ENCODE results near the gene AREG. TPM values are rescaled to one million over a fixed set of nuclear protein-coding genes. Genes with fewer than 3 reads are reported as not detected.

The AREG gene
- total RNA-seq, 4 donors from 2014 or later: 13.0 to 40.6 (median 26.2) TPM

DNA sequence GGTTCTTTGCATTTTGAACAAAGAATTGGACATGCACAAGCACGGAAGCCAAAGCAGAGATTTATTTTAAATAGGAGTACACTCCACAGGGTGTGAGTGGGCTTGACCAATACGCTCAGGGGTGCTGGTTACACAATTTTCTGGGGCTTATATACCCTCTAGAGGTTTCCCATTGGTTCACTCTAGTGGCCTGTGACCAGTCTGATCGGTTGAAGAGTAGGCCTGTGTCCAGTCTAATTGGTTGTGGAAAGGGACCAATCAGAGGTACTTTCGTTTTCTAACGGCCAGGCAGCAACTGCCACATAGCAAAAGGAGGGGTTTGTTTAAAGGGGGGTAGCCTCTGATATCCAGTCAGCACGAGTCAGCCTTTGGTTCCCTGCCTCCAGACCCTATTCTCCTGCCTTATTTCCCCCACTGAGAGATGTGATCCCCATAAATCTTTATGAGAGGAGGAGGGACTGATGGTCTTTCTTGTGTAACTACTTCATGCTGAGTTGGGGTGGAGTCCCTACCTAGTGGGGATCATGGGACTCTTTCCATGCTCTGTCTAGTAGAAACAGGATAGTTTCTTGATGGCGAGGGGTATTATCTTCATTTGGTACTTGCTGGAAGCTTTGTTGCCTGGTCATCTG, 11.3 kb upstream of the AREG start:
- no peaks in the 10 kb centered on the region for H3K27me3 ChIP-seq
- H3K27ac ChIP-seq: no peak overlapping the region
- TF ChIP-seq POLR2A (IDR thresholded peaks at IDR 0.05) (no peak), POLR2AphosphoS5 (IDR thresholded peaks at IDR 0.05) (no peak), EP300 (IDR thresholded peaks at IDR 0.05) (no peak)
- TF ChIP-seq, protein P1, sequence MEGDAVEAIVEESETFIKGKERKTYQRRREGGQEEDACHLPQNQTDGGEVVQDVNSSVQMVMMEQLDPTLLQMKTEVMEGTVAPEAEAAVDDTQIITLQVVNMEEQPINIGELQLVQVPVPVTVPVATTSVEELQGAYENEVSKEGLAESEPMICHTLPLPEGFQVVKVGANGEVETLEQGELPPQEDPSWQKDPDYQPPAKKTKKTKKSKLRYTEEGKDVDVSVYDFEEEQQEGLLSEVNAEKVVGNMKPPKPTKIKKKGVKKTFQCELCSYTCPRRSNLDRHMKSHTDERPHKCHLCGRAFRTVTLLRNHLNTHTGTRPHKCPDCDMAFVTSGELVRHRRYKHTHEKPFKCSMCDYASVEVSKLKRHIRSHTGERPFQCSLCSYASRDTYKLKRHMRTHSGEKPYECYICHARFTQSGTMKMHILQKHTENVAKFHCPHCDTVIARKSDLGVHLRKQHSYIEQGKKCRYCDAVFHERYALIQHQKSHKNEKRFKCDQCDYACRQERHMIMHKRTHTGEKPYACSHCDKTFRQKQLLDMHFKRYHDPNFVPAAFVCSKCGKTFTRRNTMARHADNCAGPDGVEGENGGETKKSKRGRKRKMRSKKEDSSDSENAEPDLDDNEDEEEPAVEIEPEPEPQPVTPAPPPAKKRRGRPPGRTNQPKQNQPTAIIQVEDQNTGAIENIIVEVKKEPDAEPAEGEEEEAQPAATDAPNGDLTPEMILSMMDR (IDR thresholded peaks at IDR 0.05): no peak
- DNase-seq (ENCODE audit: low spot score in 2 of 2): no peak
- H3K36me3 ChIP-seq: no peaks in the 10 kb centered on the region
- no peaks in the 10 kb centered on the region for H3K9me3 ChIP-seq
- 76% methylated on average over 7 of the region's 7 CpGs for WGBS
- no peak overlapping the region for H3K4me3 ChIP-seq
- no peaks in the 10 kb centered on the region for H3K4me1 ChIP-seq

DNA sequence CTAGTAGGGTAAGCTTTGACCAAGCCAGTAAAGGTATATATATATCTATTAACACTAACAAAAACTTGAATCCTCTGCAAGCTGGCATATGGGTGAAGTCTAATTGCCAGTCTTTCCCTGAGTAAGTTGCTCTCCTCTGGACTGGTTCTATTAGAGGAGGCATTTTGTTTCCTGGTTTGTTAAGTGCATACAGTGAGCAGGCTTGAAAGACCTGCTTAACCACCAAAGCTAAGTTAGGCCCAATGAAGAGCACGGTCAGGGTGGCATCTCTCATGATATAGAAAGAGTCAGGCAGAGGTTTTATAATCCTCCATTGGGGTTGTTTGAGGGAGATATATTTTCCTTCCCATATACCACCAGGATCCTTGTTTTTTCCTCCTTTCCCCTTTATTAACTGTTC, 9.6 kb upstream of the AREG start:
- TF ChIP-seq, protein P1 (IDR thresholded peaks at IDR 0.05): no peak
- TF ChIP-seq EP300 (IDR thresholded peaks at IDR 0.05) (no peak), POLR2A (IDR thresholded peaks at IDR 0.05) (no peak), POLR2AphosphoS5 (IDR thresholded peaks at IDR 0.05) (no peak)
- H3K27ac ChIP-seq: no peak overlapping the region
- no peaks in the 10 kb centered on the region for H3K27me3 ChIP-seq
- H3K9me3 ChIP-seq: no peaks in the 10 kb centered on the region
- no peak overlapping the region for H3K4me3 ChIP-seq
- no peaks in the 10 kb centered on the region for H3K4me1 ChIP-seq
- H3K36me3 ChIP-seq: no peaks in the 10 kb centered on the region
- DNase-seq (ENCODE audit: low spot score in 2 of 2): no peak
- WGBS: 82% methylated on average over 1 of the region's 1 CpG

DNA sequence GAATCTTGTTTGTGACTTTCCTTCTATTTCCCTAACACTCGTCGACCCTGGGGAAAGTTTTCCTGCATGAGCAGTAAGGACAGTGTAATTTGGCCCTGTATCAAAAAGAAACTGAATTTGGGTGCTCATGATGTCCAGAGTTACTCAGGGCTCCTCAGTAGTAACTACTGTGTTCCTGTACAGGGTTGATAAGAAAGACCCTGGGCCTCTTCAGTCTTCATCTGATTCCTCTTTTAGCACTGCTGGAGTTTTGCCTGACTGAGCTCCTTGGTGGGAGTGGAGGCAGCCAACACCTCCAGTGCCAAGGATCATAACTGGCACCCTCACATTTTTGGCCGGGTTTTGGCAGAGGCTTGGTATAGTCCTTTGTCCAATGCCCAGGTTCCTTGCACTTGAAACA, 7.1 kb upstream of the AREG start:
- DNase-seq (ENCODE audit: low spot score in 2 of 2): no peak
- Histone ChIP-seq H3K36me3 (no peaks in the 10 kb centered on the region), H3K27me3 (no peaks in the 10 kb centered on the region), H3K4me1 (no peaks in the 10 kb centered on the region), H3K4me3 (no peak overlapping the region), H3K9me3 (no peaks in the 10 kb centered on the region), H3K27ac (no peak overlapping the region)
- no peak for TF ChIP-seq POLR2A (IDR thresholded peaks at IDR 0.05)
- TF ChIP-seq, protein P1 (IDR thresholded peaks at IDR 0.05): no peak
- no peak for TF ChIP-seq POLR2AphosphoS5 (IDR thresholded peaks at IDR 0.05)
- no peak for TF ChIP-seq EP300 (IDR thresholded peaks at IDR 0.05)
- WGBS: 86% methylated on average over 3 of the region's 3 CpGs

DNA sequence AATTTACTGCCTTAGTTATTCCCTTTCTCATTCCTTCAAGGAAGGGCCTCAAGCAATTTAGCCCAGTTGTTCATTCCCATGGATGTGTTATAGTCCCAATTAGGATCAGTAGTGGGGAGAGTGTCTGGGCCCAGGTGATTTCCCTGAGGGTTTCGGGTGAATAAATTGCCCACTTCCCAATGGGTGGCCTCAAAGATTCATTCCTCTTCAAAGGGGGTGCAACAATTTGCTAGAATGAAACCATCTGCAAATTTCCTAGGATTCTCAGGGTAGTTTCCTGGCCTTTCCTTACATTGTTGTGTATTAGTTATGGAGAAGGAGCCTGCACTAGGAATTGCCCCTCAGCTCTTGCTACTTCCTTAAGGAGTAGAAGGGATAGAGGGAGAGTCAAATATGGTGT, 6.3 kb upstream of the AREG start:
- no peaks in the 10 kb centered on the region for H3K27me3 ChIP-seq
- H3K27ac ChIP-seq: no peak overlapping the region
- H3K9me3 ChIP-seq: no peaks in the 10 kb centered on the region
- H3K4me1 ChIP-seq: no peaks in the 10 kb centered on the region
- TF ChIP-seq, protein P1 (IDR thresholded peaks at IDR 0.05): no peak
- TF ChIP-seq EP300 (IDR thresholded peaks at IDR 0.05) (no peak), POLR2AphosphoS5 (IDR thresholded peaks at IDR 0.05) (no peak), POLR2A (IDR thresholded peaks at IDR 0.05) (no peak)
- no peak overlapping the region for H3K4me3 ChIP-seq
- no peak for DNase-seq (ENCODE audit: low spot score in 2 of 2)
- WGBS: 100% methylated on average over 1 of the region's 1 CpG
- no peaks in the 10 kb centered on the region for H3K36me3 ChIP-seq

DNA sequence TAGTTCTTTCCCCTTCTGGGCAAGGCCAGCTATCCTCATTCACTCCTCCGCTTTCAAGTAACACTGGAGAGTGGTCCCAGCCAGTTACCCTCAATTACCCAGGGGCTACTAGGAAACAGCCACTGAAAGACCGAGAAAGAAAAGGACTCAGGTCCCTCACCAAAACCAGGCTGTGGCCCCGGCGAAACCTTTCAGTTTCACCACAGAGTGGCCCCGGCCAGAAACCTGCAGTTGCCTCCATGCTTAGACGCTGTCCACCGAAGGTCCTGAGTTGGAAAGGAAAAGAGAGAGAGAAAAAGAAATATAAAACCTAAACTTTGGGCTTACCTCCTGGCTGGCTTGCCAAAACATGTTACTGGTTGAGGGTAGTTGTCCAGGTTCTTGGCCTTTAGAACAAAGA, 5.0 kb upstream of the AREG start:
- Histone ChIP-seq H3K27ac (no peak overlapping the region), H3K4me3 (no peak overlapping the region), H3K4me1 (peaks cover 7% of the 10 kb centered on the region), H3K36me3 (no peaks in the 10 kb centered on the region), H3K27me3 (no peaks in the 10 kb centered on the region), H3K9me3 (no peaks in the 10 kb centered on the region)
- TF ChIP-seq, protein P1 (IDR thresholded peaks at IDR 0.05): no peak
- no peak for TF ChIP-seq EP300 (IDR thresholded peaks at IDR 0.05)
- TF ChIP-seq POLR2AphosphoS5 (IDR thresholded peaks at IDR 0.05): no peak
- no peak for TF ChIP-seq POLR2A (IDR thresholded peaks at IDR 0.05)
- WGBS: 84% methylated on average over 7 of the region's 7 CpGs
- no peak for DNase-seq (ENCODE audit: low spot score in 2 of 2)

All from suprapubic skin (tissue), 4 donors.